Smooth muscle cell (in vitro differentiated cells): ENCODE measurements around the gene FASTKD2. TPM values are rescaled to one million over a fixed set of nuclear protein-coding genes. Genes with fewer than 3 reads are reported as not detected.

Source experiments
- DNase-seq: peaks from one replicate; lab custom pipeline; 2025; ENCODE audit not compliant: unreplicated experiment; lab: John Stamatoyannopoulos, UW
- H2AFZ ChIP-seq: fragments of 200-600 bp; sonication (generic); 2 replicates; pipeline ENCODE4 v1.6.0; 2016; ENCODE audit warnings: antibody characterized with exemption, low read depth, mild to moderate bottlenecking
- H3F3A ChIP-seq: fragments of 200-600 bp; sonication (generic); 2 replicates; pipeline ENCODE4 v1.6.0; 2017; ENCODE audit warnings: antibody characterized with exemption, low read depth
- H3K27ac ChIP-seq: fragments of 200-600 bp; sonication (generic); 2 replicates; pipeline ENCODE4 v1.5.1; 2016; ENCODE audit warnings: low read depth, mild to moderate bottlenecking
- H3K27me3 ChIP-seq: fragments of 200-600 bp; sonication (generic); 2 replicates; pipeline ENCODE4 v1.6.1; 2016; ENCODE audit warnings: low read depth, mild to moderate bottlenecking
- H3K36me3 ChIP-seq: fragments of 200-600 bp; sonication (generic); 2 replicates; pipeline ENCODE4 v1.5.1; 2016; ENCODE audit warnings: low read depth
- H3K4me1 ChIP-seq: fragments of 200-600 bp; sonication (generic); 2 replicates; pipeline ENCODE4 v1.5.1; 2016; ENCODE audit warnings: low read depth
- H3K4me2 ChIP-seq: fragments of 200-600 bp; sonication (generic); 2 replicates; pipeline ENCODE4 v1.6.0; 2016; ENCODE audit warnings: mild to moderate bottlenecking
- H3K4me3 ChIP-seq: fragments of 200-600 bp; sonication (generic); 2 replicates; pipeline ENCODE4 v1.5.1; 2016; ENCODE audit warnings: mild to moderate bottlenecking
- H3K79me2 ChIP-seq: fragments of 200-600 bp; sonication (generic); 2 replicates; pipeline ENCODE4 v1.6.0; 2016; ENCODE audit warnings: low read depth, mild to moderate bottlenecking
- H3K9ac ChIP-seq: fragments of 200-600 bp; sonication (generic); 2 replicates; pipeline ENCODE4 v1.6.0; 2016; ENCODE audit warnings: low read depth
- H3K9me3 ChIP-seq: fragments of 200-600 bp; sonication (generic); replicated peaks from 2 replicates; pipeline ENCODE4 v1.5.1; 2016; ENCODE audit warnings: low read depth
- H4K20me1 ChIP-seq: fragments of 200-600 bp; sonication (generic); 2 replicates; pipeline ENCODE4 v1.6.0; 2016; ENCODE audit warnings: low read depth
- CTCF ChIP-seq: fragments of 200-600 bp; sonication (generic); IDR thresholded peaks from 2 replicates; pipeline ENCODE4 v1.5.1; 2017; ENCODE audit warnings: borderline replicate concordance, mild to moderate bottlenecking, antibody characterized with exemption; ENCODE audit not compliant: insufficient read depth, poor library complexity, severe bottlenecking
- WGBS: methylation state at CpG from one replicate; pipeline ENCODE4 v1.1.7; 2016; ENCODE audit warnings: low lambda C conversion rate; 5-methylcytosine and 5-hydroxymethylcytosine counted together
- microRNA-seq: library from miRNA; unstranded; fragments of <30 nt; microRNA quantifications from one replicate; pipeline ENCODE4, GENCODE V29; 2016; ENCODE audit warnings: borderline number of aligned reads
- polyA plus RNA-seq: library from polyadenylated mRNA; unstranded; fragments of >200 nt; fragmentation: Nextera tagmentation; extraction: Ambion mirVana; gene quantifications from 2 replicates; pipeline ENCODE4 v1.2.1, GENCODE V29; 2016
- small RNA-seq: library from RNA; depleted of rRNA; stranded (forward); fragments of <200 nt; gene quantifications from one replicate; pipeline ENCODE3, GENCODE V24; 2014
- total RNA-seq: library from RNA; depleted of rRNA; stranded (reverse); fragments of >200 nt; gene quantifications from 2 replicates; pipeline ENCODE4 v1.2.3, GENCODE V29; 2014

FASTKD2 gene
- total and polyA plus RNA-seq, 2 experiments from 2014 or later: 15.7 to 32.5 TPM

DNA sequence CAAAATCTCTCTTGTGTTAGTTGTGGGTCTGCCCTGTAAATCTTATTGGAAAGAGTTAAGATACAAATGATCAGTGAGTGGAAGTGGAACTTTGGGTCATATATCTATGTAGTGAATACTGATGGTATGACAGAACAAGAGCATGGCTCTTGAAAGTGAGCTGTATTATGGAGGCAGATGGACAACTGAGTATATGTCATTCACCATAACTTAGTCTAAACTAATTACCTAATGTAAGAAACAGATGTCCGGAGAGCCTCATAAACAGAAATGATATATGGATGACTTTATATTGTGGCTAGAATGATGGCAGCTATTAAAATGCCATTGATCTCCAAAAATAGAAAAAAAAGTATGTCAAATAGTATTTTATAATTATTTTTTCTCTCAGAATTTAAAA, 72.4 kb downstream of the FASTKD2 start:
- no peaks in the 10 kb centered on the region for H3K4me1 ChIP-seq
- no peaks in the 10 kb centered on the region for H3K79me2 ChIP-seq
- TF ChIP-seq CTCF: no peak
- no peaks in the 10 kb centered on the region for H3K36me3 ChIP-seq
- no peak for DNase-seq
- no peaks in the 10 kb centered on the region for H3F3A ChIP-seq
- H3K9ac ChIP-seq: no peak overlapping the region
- no peaks in the 10 kb centered on the region for H3K9me3 ChIP-seq
- WGBS: 96% methylated on average over 1 of the region's 1 CpG
- H2AFZ ChIP-seq: no peak overlapping the region
- H3K27me3 ChIP-seq: peaks cover 2% of the 10 kb centered on the region
- H4K20me1 ChIP-seq: no peaks in the 10 kb centered on the region
- no peak overlapping the region for H3K27ac ChIP-seq
- no peak overlapping the region for H3K4me2 ChIP-seq
- no peak overlapping the region for H3K4me3 ChIP-seq

DNA sequence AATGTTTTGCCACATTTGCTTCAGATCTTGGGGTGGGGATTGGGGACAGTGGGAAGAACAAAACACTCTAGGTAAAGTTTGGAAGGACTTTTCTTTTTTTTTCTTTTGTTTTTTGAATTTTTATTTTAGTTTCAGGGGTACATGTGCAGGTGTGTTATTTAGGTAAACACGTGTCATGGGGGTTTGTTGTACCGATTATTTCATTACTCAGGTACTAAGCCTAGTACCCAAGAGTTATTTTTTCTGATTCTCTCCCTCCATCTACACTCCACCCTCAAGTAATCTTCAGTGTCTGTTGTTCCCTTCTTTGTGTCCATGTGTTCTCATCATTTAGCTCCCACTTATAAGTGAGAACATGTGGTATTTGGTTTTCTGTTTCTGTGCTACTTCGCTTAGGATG, 73.3 kb downstream of the FASTKD2 start:
- H3K4me1 ChIP-seq: no peaks in the 10 kb centered on the region
- no peak overlapping the region for H3K4me3 ChIP-seq
- no peak for TF ChIP-seq CTCF
- no peak overlapping the region for H3K27ac ChIP-seq
- no peaks in the 10 kb centered on the region for H3K9me3 ChIP-seq
- H3F3A ChIP-seq: no peaks in the 10 kb centered on the region
- H3K79me2 ChIP-seq: no peaks in the 10 kb centered on the region
- H3K27me3 ChIP-seq: peaks cover 2% of the 10 kb centered on the region
- 81% methylated on average over 3 of the region's 3 CpGs for WGBS
- DNase-seq: no peak
- H4K20me1 ChIP-seq: no peaks in the 10 kb centered on the region
- no peaks in the 10 kb centered on the region for H3K36me3 ChIP-seq
- H2AFZ ChIP-seq: no peak overlapping the region
- H3K4me2 ChIP-seq: no peak overlapping the region
- no peak overlapping the region for H3K9ac ChIP-seq

DNA sequence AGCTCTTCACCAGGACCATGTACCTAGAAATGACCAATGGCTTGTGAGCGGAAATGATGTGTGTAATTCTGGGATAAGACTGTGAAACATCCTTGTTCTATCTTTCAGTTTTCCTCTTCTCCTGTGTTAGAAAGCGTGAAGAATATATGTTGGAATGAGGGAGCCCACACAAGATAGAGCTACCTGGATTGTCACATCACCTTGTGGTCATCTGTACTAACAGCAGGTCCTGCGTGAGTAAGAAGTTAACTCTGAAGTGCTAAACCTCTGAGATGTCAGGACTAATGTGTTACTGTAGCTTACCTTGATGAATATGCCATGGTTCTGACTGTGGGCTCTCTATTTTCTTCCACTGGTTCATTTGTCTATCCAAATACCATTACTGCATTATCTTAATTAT, 75.6 kb downstream of the FASTKD2 start:
- H3K79me2 ChIP-seq: no peaks in the 10 kb centered on the region
- peaks cover 2% of the 10 kb centered on the region for H3K27me3 ChIP-seq
- H3K36me3 ChIP-seq: no peaks in the 10 kb centered on the region
- no peak overlapping the region for H3K9ac ChIP-seq
- H3F3A ChIP-seq: no peaks in the 10 kb centered on the region
- WGBS: 75% methylated on average over 3 of the region's 3 CpGs
- no peak overlapping the region for H2AFZ ChIP-seq
- TF ChIP-seq CTCF: no peak
- H3K4me3 ChIP-seq: no peak overlapping the region
- H3K27ac ChIP-seq: no peak overlapping the region
- no peaks in the 10 kb centered on the region for H4K20me1 ChIP-seq
- no peaks in the 10 kb centered on the region for H3K4me1 ChIP-seq
- H3K4me2 ChIP-seq: no peak overlapping the region
- no peaks in the 10 kb centered on the region for H3K9me3 ChIP-seq
- no peak for DNase-seq

Small RNAs within 50 kb of the gene (microRNA-seq; reads per million reads assigned to microRNA genes)
- gene MIR3130-1 (not detected), gene MIR3130-2 (not detected)

Small RNAs within 50 kb of the gene (small RNA-seq; reads per million reads assigned to genes)
- not detected for gene MIR3130-2

Other genes with a start within 250 kb of the FASTKD2 start
- gene FAM237A, start 123.1 kb upstream of the FASTKD2 start, total RNA-seq: not detected in 2 replicates
- not detected in 2 replicates for gene FAM237A, start 123.1 kb upstream of the FASTKD2 start, polyA plus RNA-seq
- not detected in 2 replicates for gene DYTN, start 47.2 kb upstream of the FASTKD2 start, total RNA-seq
- not detected in 2 replicates for gene DYTN, start 47.2 kb upstream of the FASTKD2 start, polyA plus RNA-seq
- 0.13 and 0.94 TPM in 2 replicates for gene MDH1B, start 278 bp upstream of the FASTKD2 start, total RNA-seq
- gene MDH1B, start 278 bp upstream of the FASTKD2 start, polyA plus RNA-seq: 0.15 and 0.26 TPM in 2 replicates
- gene CPO, start 173.9 kb downstream of the FASTKD2 start, total RNA-seq: not detected in 2 replicates
- not detected in 2 replicates for gene CPO, start 173.9 kb downstream of the FASTKD2 start, polyA plus RNA-seq